H1 (cell line): ENCODE data around the gene TUBGCP6. TPM values are rescaled to one million over a fixed set of nuclear protein-coding genes. Genes with fewer than 3 reads are reported as not detected.

Experiments used
- CTCF ChIA-PET: fragments of 300-600 bp; sonication (Branson Sonifier 250); formaldehyde crosslinking; loops from one replicate; lab custom pipeline; 2021; ENCODE audit not compliant: partially characterized antibody; lab: Charles Lee
- POLR2A ChIA-PET: fragments of 300-600 bp; sonication (Branson Sonifier 250); formaldehyde crosslinking; loops from one replicate; lab custom pipeline; 2021; ENCODE audit warnings: inconsistent platforms; ENCODE audit not compliant: partially characterized antibody; lab: Charles Lee
- DNase-seq, 2 experiments: peaks; one replicate each; pipeline versions ENCODE4 v3.0.0 to v3.0.0-alpha.2; 2010 to 2022; ENCODE audit warnings: low spot score in 2 of 2, low read depth in 1 of 2, mixed read lengths in 1 of 2
- FAIRE-seq: peaks from 2 replicates; lab custom pipeline; 2011; peaks lifted over from hg19 to GRCh38; lab: Jason Lieb, UNC
- H2AFZ ChIP-seq: 2 replicates; pipeline ENCODE4 v1.8.1; 2012; ENCODE audit warnings: low read length, inconsistent platforms
- H2AK5ac ChIP-seq: 2 replicates; pipeline ENCODE4 v1.6.1; 2013; ENCODE audit warnings: low read depth, low read length
- H2BK120ac ChIP-seq: replicated peaks from 2 replicates; pipeline ENCODE3; 2013; ENCODE audit warnings: low read depth, low read length, inconsistent platforms
- H2BK12ac ChIP-seq: 2 replicates; pipeline ENCODE4 v1.6.1; 2013; ENCODE audit warnings: low read depth, low read length
- H2BK15ac ChIP-seq: 2 replicates; pipeline ENCODE4 v1.6.1; 2013; ENCODE audit warnings: low read length
- H2BK20ac ChIP-seq: 2 replicates; pipeline ENCODE4 v1.6.1; 2013; ENCODE audit warnings: low read length
- H2BK5ac ChIP-seq: 2 replicates; pipeline ENCODE4 v1.6.1; 2013; ENCODE audit warnings: low read depth, low read length
- H3K14ac ChIP-seq: 2 replicates; pipeline ENCODE4 v1.6.1; 2013; ENCODE audit warnings: inconsistent platforms; ENCODE audit not compliant: insufficient read length
- H3K18ac ChIP-seq: 2 replicates; pipeline ENCODE4 v1.6.1; 2013; ENCODE audit warnings: low read length; ENCODE audit errors: extremely low read depth
- H3K23ac ChIP-seq: 2 replicates; pipeline ENCODE4 v1.6.1; 2013; ENCODE audit warnings: inconsistent platforms; ENCODE audit not compliant: insufficient read length
- H3K23me2 ChIP-seq: 2 replicates; pipeline ENCODE4 v1.6.1; 2013; ENCODE audit warnings: low read depth, low read length
- H3K27ac ChIP-seq: 2 replicates; pipeline ENCODE4 v1.6.1; 2011; ENCODE audit warnings: low read depth, low read length, inconsistent platforms
- H3K27me3 ChIP-seq, 4 experiments: replicated peaks in 1 of 4; 1 replicate in 1 of 4; 2 replicates in 3 of 4; pipeline versions ENCODE4 v1.6.1 to v1.8.1; 2011 to 2013; ENCODE audit warnings: low read length in 3 of 4, mild to moderate bottlenecking in 3 of 4, inconsistent platforms in 2 of 4, mixed read lengths in 2 of 4, moderate library complexity in 1 of 4; ENCODE audit not compliant: control insufficient read depth in 3 of 4, insufficient read depth in 3 of 4; ENCODE audit errors: extremely low read depth in 1 of 4
- H3K36me3 ChIP-seq, 4 experiments: 2 replicates each; pipeline versions ENCODE4 v1.6.1 to v1.8.1; 2011 to 2013; ENCODE audit warnings: mild to moderate bottlenecking in 4 of 4, low read length in 3 of 4, moderate library complexity in 2 of 4, control low read depth in 1 of 4, inconsistent platforms in 1 of 4; ENCODE audit not compliant: insufficient read depth in 4 of 4, control insufficient read depth in 2 of 4
- H3K4ac ChIP-seq: replicated peaks from 2 replicates; pipeline ENCODE3; 2013; ENCODE audit warnings: low read length, low read depth, mixed read lengths, inconsistent platforms; ENCODE audit not compliant: insufficient read length
- H3K4me1 ChIP-seq, 4 experiments: replicated peaks in 1 of 4; 1 replicate in 1 of 4; 2 replicates in 3 of 4; pipeline versions ENCODE4 v1.6.1 to v1.8.1; 2011 to 2013; ENCODE audit warnings: low read length in 3 of 4, inconsistent platforms in 2 of 4, mixed read lengths in 1 of 4; ENCODE audit not compliant: insufficient read depth in 4 of 4, control insufficient read depth in 3 of 4
- H3K4me2 ChIP-seq, 2 experiments: 2 replicates each; pipeline versions ENCODE4 v1.6.1 to v1.8.1; 2011 to 2013; ENCODE audit warnings: low read depth in 2 of 2, low read length in 2 of 2, control low read depth in 1 of 2, inconsistent platforms in 1 of 2, mild to moderate bottlenecking in 1 of 2; ENCODE audit not compliant: insufficient read depth in 1 of 2
- H3K4me3 ChIP-seq, 4 experiments: fragments of 200-600, 300-600 bp in 1 of 4; sonication (generic), shearing (Covaris generic), sonication (Bioruptor Twin) in 1 of 4; 2 replicates each; pipeline versions ENCODE4 v1.5.1 to v1.8.1; 2011 to 2016; ENCODE audit warnings: low read length in 4 of 4, low read depth in 3 of 4, control low read depth in 2 of 4, inconsistent platforms in 2 of 4, mild to moderate bottlenecking in 2 of 4, mixed read lengths in 1 of 4, moderate library complexity in 1 of 4; ENCODE audit not compliant: insufficient read depth in 2 of 4; ENCODE audit errors: extremely low read depth in 1 of 4
- H3K56ac ChIP-seq: replicated peaks from 2 replicates; pipeline ENCODE3; 2013; ENCODE audit warnings: low read depth, mild to moderate bottlenecking, mixed read lengths, low read length, inconsistent platforms; ENCODE audit not compliant: insufficient read length
- H3K79me1 ChIP-seq: 2 replicates; pipeline ENCODE4 v1.6.1; 2013; ENCODE audit warnings: low read depth, low read length, control low read depth
- H3K79me2 ChIP-seq, 2 experiments: 2 replicates each; pipeline versions ENCODE4 v1.6.1 to v1.8.1; 2012 to 2013; ENCODE audit warnings: low read length in 2 of 2, mild to moderate bottlenecking in 2 of 2, inconsistent platforms in 1 of 2; ENCODE audit not compliant: insufficient read depth in 2 of 2, control insufficient read depth in 1 of 2
- H3K9ac ChIP-seq, 4 experiments: replicated peaks in 1 of 4; 1 replicate in 1 of 4; 2 replicates in 3 of 4; pipeline versions ENCODE4 v1.6.1 to v1.8.1; 2011 to 2013; ENCODE audit warnings: low read depth in 3 of 4, low read length in 3 of 4, control low read depth in 2 of 4, mild to moderate bottlenecking in 2 of 4, moderate library complexity in 2 of 4, inconsistent platforms in 1 of 4; ENCODE audit errors: extremely low read depth in 1 of 4
- H3K9me3 ChIP-seq, 2 experiments: 2 replicates each; pipeline versions ENCODE4 v1.6.1 to v1.8.1; 2012 to 2013; ENCODE audit warnings: mild to moderate bottlenecking in 2 of 2, moderate library complexity in 2 of 2, control low read depth in 1 of 2, inconsistent platforms in 1 of 2, low read depth in 1 of 2, low read length in 1 of 2, mixed read lengths in 1 of 2; ENCODE audit not compliant: insufficient read depth in 2 of 2
- H4K20me1 ChIP-seq, 2 experiments: replicated peaks in 1 of 2; 2 replicates each; pipeline versions ENCODE3 to v1.8.1; 2011 to 2013; ENCODE audit warnings: inconsistent platforms in 2 of 2, low read length in 2 of 2, mild to moderate bottlenecking in 1 of 2; ENCODE audit not compliant: insufficient read depth in 2 of 2, control insufficient read depth in 1 of 2
- H4K5ac ChIP-seq: 2 replicates; pipeline ENCODE4 v1.6.1; 2013; ENCODE audit warnings: low read length, low read depth, mixed read lengths, inconsistent platforms; ENCODE audit not compliant: insufficient read length
- H4K8ac ChIP-seq: 2 replicates; pipeline ENCODE4 v1.8.0; 2013; ENCODE audit warnings: mild to moderate bottlenecking, moderate library complexity, low read length, inconsistent platforms; ENCODE audit not compliant: insufficient read depth; ENCODE audit errors: extremely low read depth
- H4K91ac ChIP-seq: replicated peaks from 2 replicates; pipeline ENCODE3; 2013; ENCODE audit warnings: low read length, mixed read lengths, inconsistent platforms; ENCODE audit not compliant: insufficient read length
- FOSL1 ChIP-seq: IDR thresholded peaks from 2 replicates; pipeline ENCODE4 v1.6.1; 2011; ENCODE audit warnings: mild to moderate bottlenecking, low read depth, low read length, moderate library complexity; ENCODE audit not compliant: insufficient read depth
- TAF7 ChIP-seq: optimal IDR thresholded peaks from 2 replicates; pipeline ENCODE3; 2011; ENCODE audit warnings: low read depth, mild to moderate bottlenecking, inconsistent platforms, low read length, moderate library complexity, borderline replicate concordance
- WGBS, 2 experiments: shearing (Covaris generic) in 1 of 2; methylation state at CpG; one replicate each; pipeline versions ENCODE4 v1.1.6 to v1.1.7; 2013 to 2015; ENCODE audit warnings: low lambda C conversion rate in 2 of 2, mixed read lengths in 2 of 2, inconsistent platforms in 1 of 2, low coverage in 1 of 2, missing lambda C conversion rate in 1 of 2; ENCODE audit not compliant: insufficient replicate concordance in 2 of 2, insufficient coverage in 1 of 2, insufficient read length in 1 of 2; ENCODE audit errors: extremely low coverage in 1 of 2, missing lambda C conversion rate in 1 of 2; 5-methylcytosine and 5-hydroxymethylcytosine counted together
- polyA plus RNA-seq, 7 experiments: library from polyadenylated mRNA; depleted of rRNA in 3 of 7; stranded (reverse) in 5 of 7; unstranded in 2 of 7; fragments of >200 nt in 5 of 7; fragments of 200-250 nt in 2 of 7; gene quantifications; 1 replicate in 5 of 7; 2 replicates in 1 of 7; 4 replicates in 1 of 7; pipeline versions ENCODE4 v1.2.1 to v1.2.3, GENCODE V29; 2011 to 2013; ENCODE audit warnings: missing spikeins in 2 of 7, mixed read lengths in 2 of 7
- total RNA-seq: library from RNA; stranded (reverse); fragmentation: NEBNext Ultra II Directional; extraction: Animal tissue kit (Norgen Biotek cat#: 25700); gene quantifications from 2 replicates; pipeline ENCODE4 v1.2.1, GENCODE V29; 2021

The TUBGCP6 gene
- total and polyA plus RNA-seq, 2 of the 8 experiments (the other 6 are each of a cell fraction or from before 2014, with no cell fraction given), result 24.2 to 24.7 TPM

DNA sequence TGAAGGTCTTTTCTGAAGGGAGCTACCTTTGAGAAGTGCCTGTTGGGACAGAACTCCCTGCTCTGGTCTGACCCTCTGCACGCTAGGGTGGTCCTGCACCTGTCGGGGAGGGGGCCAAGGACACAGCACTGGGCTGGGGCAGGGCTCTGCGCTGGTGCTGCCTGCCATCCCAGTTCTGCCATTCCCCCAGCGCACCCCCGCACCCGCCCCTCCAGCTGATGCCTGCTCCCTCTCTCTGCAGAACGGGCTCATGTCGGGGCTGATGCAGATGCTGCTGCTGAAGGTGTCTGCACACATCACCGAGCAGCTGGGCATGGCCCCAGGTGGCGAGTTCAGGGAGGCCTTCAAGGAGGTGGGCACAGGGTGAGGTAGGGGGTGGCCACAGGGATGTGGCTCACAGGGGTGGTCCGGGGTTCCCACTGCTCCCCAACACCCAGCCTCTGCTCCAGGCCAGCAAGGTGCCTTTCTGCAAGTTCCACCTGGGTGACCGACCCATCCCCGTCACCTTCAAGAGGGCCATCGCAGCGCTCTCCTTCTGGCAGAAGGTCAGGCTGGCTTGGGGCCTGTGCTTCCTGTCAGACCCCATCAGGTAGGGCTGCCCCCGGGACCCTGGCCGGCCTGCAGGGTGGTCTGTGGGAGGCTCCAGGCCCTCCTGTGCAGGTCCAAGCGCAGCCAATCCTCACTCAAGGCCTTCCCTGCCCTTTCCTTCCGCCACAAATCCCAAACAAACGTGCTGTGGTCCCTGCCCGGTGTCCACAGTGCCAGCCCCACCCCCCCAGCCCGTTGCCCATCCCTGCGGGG is 47.6 kb downstream of the TUBGCP6 start:
- Histone ChIP-seq H3K18ac (no peak overlapping the region), H3K79me1 (no peaks in the 10 kb centered on the region; the same call in 1 of the 2 replicates), H4K5ac (no peak overlapping the region), H3K14ac (no peak overlapping the region), H3K4ac (no peak overlapping the region), H2AFZ (no peak overlapping the region), H3K9ac (no peak overlapping the region), H2AK5ac (no peak overlapping the region), H3K4me2 (no peak overlapping the region), H3K23ac (no peak overlapping the region), H3K36me3 (peaks cover 6 to 37% (median 10%) of the 10 kb centered on the region in 4 experiments; a peak in 5 of 8 replicates), H4K20me1 (peaks cover under 1 to 17% of the 10 kb centered on the region in 2 experiments), H2BK5ac (no peak overlapping the region), H2BK15ac (no peak overlapping the region), H3K9me3 (no peaks in the 10 kb centered on the region), H3K23me2 (peaks cover 13% of the 10 kb centered on the region; the same call in 1 of the 2 replicates), H4K91ac (no peak overlapping the region), H3K4me1 (peaks cover 0 to 6% (median 4%) of the 10 kb centered on the region in 4 experiments; a peak in 6 of 7 replicates), H2BK20ac (no peak overlapping the region), H3K27me3 (no peaks in the 10 kb centered on the region), H3K79me2 (peaks cover 0 to 12% of the 10 kb centered on the region in 2 experiments; a peak in 1 of 4 replicates), H2BK120ac (no peak overlapping the region), H4K8ac (no peak overlapping the region), H2BK12ac (no peak overlapping the region), H3K27ac (no peak overlapping the region), H3K4me3 (no peak overlapping the region), H3K56ac (no peak overlapping the region)
- 97% methylated on average over 17 of the region's 23 CpGs; no CpG with 5 or more reads in 1 of the 2 experiments for WGBS, 2 experiments
- no peak for TF ChIP-seq TAF7
- no peak for TF ChIP-seq FOSL1
- CTCF ChIA-PET, result no interaction called here
- POLR2A ChIA-PET, result interaction anchor here (0.5 to 0.6 kb wide), 2 partner anchors 41 to 98 kb away, joined by 3 to 4 read pairs; no protein-coding TSS in a partner anchor
- DNase-seq (no peak), FAIRE-seq (no peak)
